ENCODE data around the gene ZXDA. TPM values are rescaled to one million over a fixed set of nuclear protein-coding genes. Genes with fewer than 3 reads are reported as not detected.

ZXDA gene
- total RNA-seq, 1 donor from 2014 or later: 3.1 TPM

GRCh38 chrX:57899064-57899463, 11.2 kb downstream of the ZXDA start:
- intact Hi-C loops (cut with micrococcal nuclease): no loop called here

GRCh38 chrX:57871463-57871862, 38.8 kb downstream of the ZXDA start:
- intact Hi-C loops (cut with micrococcal nuclease): no loop called here

Other genes starting within 250 kb of the ZXDA start
- gene NLRP2B, start 230.2 kb downstream of the ZXDA start, total RNA-seq: not detected in 2 replicates

All from T-helper 2 cell treated with Interferon-gamma antibody and Interleukin-4, amounts not matched to agents 100 ng/mL and 5 ng/mL, for 36 hours (primary cell).